OCI-LY1 (cell line): ENCODE data around the gene ACBD7.

Experiments used
- H2AFZ ChIP-seq: fragments of 200-600 bp; sonication (generic), shearing (Covaris generic); 2 replicates; pipeline ENCODE4 v1.6.0; 2014; ENCODE audit warnings: antibody characterized with exemption, mild to moderate bottlenecking, low read length
- H3F3A ChIP-seq: fragments of 200-600 bp; sonication (generic), shearing (Covaris generic); 2 replicates; pipeline ENCODE4 v1.6.0; 2014; ENCODE audit warnings: mild to moderate bottlenecking, antibody characterized with exemption, low read length, moderate library complexity; ENCODE audit not compliant: insufficient read depth
- H3K27ac ChIP-seq: fragments of 200-600 bp; sonication (generic); 2 replicates; pipeline ENCODE4 v1.5.1; 2014; ENCODE audit warnings: low read length, mixed run types, mild to moderate bottlenecking, low read depth; ENCODE audit not compliant: poor library complexity, severe bottlenecking
- H3K27me3 ChIP-seq: fragments of 200-600 bp; sonication (generic); 2 replicates; pipeline ENCODE4 v1.6.0; 2014; ENCODE audit warnings: antibody characterized with exemption, mild to moderate bottlenecking, low read length, moderate library complexity; ENCODE audit not compliant: insufficient read depth
- H3K36me3 ChIP-seq: fragments of 200-600 bp; sonication (generic); 2 replicates; pipeline ENCODE4 v1.6.1; 2014; ENCODE audit warnings: mild to moderate bottlenecking, antibody characterized with exemption, low read length, moderate library complexity, mixed read lengths; ENCODE audit not compliant: insufficient read depth
- H3K4me1 ChIP-seq: fragments of 200-600 bp; sonication (generic); 2 replicates; pipeline ENCODE4 v1.5.1; 2014; ENCODE audit warnings: mild to moderate bottlenecking, low read length, moderate library complexity; ENCODE audit not compliant: insufficient read depth, severe bottlenecking
- H3K4me2 ChIP-seq: fragments of 200-600 bp; sonication (generic), shearing (Covaris generic); 2 replicates; pipeline ENCODE4 v1.6.1; 2014; ENCODE audit warnings: low read length
- H3K4me3 ChIP-seq: fragments of 200-600 bp; sonication (generic); 2 replicates; pipeline ENCODE4 v1.5.1; 2014; ENCODE audit warnings: low read length, low read depth, mild to moderate bottlenecking, mixed read lengths; ENCODE audit not compliant: poor library complexity, severe bottlenecking
- H3K79me2 ChIP-seq: fragments of 200-600 bp; shearing (Covaris generic); 2 replicates; pipeline ENCODE4 v1.6.1; 2016; ENCODE audit warnings: mixed run types, low read length, mixed read lengths; ENCODE audit not compliant: insufficient read depth
- H3K9ac ChIP-seq: fragments of 200-600 bp; sonication (generic), shearing (Covaris generic); 2 replicates; pipeline ENCODE4 v1.6.1; 2014; ENCODE audit warnings: mild to moderate bottlenecking, low read length, mixed read lengths
- H3K9me2 ChIP-seq: fragments of 200-600 bp; sonication (generic), shearing (Covaris generic); 2 replicates; pipeline ENCODE4 v1.6.1; 2014; ENCODE audit warnings: low read depth, mild to moderate bottlenecking, low read length, mixed read lengths
- H3K9me3 ChIP-seq: fragments of 200-600 bp; shearing (Covaris generic); 2 replicates; pipeline ENCODE4 v1.6.1; 2014; ENCODE audit warnings: low read length, mixed read lengths
- H4K20me1 ChIP-seq: fragments of 200-600 bp; sonication (generic), shearing (Covaris generic); 2 replicates; pipeline ENCODE4 v1.6.0; 2016; ENCODE audit warnings: mild to moderate bottlenecking, low read length; ENCODE audit not compliant: insufficient read depth
- EZH2 ChIP-seq: fragments of 200-600 bp; sonication (generic), shearing (Covaris generic); IDR thresholded peaks from 2 replicates; pipeline ENCODE4 v1.8.0; 2017; ENCODE audit warnings: borderline replicate concordance, mixed run types, mild to moderate bottlenecking, antibody characterized with exemption, low read length, moderate library complexity, mixed read lengths
- TF ChIP-seq, protein P1 (sequence below): fragments of 200-600 bp; sonication (generic), shearing (Covaris generic); IDR thresholded peaks from 2 replicates; pipeline ENCODE4 v1.5.1; 2017; ENCODE audit warnings: mild to moderate bottlenecking, antibody characterized with exemption, low read length, moderate library complexity, mixed read lengths

ACBD7 gene

DNA sequence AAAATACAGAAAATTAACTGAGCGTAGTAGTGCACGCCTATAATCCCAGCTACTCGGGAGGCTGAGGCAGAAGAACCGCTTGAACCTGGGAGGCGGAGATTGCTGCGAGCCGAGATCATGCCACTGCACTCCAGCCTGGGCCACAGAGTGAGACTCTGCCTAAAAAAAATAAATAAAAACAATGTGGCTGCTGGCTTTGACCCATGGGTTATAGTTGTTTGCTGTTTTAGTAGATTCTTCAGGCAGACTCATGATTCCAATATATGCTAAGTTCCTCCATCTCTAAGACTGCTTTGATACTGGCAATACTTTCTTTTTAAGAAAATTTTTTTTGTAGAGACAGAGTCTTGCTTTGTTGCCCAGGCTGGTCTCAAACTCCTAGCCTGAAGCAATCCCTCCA, 36.5 kb downstream of the ACBD7 start:
- Histone ChIP-seq H3K27me3 (no peaks in the 10 kb centered on the region), H2AFZ (no peak overlapping the region), H3K4me1 (no peaks in the 10 kb centered on the region), H3K9me3 (no peaks in the 10 kb centered on the region), H3K4me2 (no peak overlapping the region), H3K9me2 (no peaks in the 10 kb centered on the region), H3F3A (no peaks in the 10 kb centered on the region), H3K36me3 (no peaks in the 10 kb centered on the region), H3K4me3 (no peak overlapping the region), H3K79me2 (no peaks in the 10 kb centered on the region), H3K27ac (no peak overlapping the region), H3K9ac (no peak overlapping the region), H4K20me1 (no peaks in the 10 kb centered on the region)
- TF ChIP-seq, protein P1, sequence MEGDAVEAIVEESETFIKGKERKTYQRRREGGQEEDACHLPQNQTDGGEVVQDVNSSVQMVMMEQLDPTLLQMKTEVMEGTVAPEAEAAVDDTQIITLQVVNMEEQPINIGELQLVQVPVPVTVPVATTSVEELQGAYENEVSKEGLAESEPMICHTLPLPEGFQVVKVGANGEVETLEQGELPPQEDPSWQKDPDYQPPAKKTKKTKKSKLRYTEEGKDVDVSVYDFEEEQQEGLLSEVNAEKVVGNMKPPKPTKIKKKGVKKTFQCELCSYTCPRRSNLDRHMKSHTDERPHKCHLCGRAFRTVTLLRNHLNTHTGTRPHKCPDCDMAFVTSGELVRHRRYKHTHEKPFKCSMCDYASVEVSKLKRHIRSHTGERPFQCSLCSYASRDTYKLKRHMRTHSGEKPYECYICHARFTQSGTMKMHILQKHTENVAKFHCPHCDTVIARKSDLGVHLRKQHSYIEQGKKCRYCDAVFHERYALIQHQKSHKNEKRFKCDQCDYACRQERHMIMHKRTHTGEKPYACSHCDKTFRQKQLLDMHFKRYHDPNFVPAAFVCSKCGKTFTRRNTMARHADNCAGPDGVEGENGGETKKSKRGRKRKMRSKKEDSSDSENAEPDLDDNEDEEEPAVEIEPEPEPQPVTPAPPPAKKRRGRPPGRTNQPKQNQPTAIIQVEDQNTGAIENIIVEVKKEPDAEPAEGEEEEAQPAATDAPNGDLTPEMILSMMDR: no peak

DNA sequence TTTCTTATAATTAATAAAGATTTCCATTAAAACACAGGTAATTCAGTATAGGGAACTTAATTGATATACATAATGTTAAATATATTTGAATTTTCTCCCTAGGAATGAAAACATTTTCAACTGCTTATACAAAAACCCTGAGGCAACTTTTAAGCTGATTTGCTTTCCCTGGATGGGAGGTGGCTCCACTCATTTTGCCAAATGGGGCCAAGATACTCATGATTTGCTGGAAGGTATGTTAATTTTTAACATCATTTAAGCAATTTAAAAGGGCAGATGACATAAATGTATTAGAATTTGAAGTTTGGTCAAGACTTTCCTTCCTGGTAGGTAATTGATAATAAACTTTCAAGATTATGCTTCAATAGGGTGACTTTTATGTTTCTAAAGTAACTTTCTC, 39.0 kb downstream of the ACBD7 start:
- H3K9ac ChIP-seq: no peak overlapping the region
- no peak overlapping the region for H3K27ac ChIP-seq
- no peaks in the 10 kb centered on the region for H3K79me2 ChIP-seq
- H4K20me1 ChIP-seq: no peaks in the 10 kb centered on the region
- no peaks in the 10 kb centered on the region for H3K4me1 ChIP-seq
- H3K4me3 ChIP-seq: no peak overlapping the region
- no peaks in the 10 kb centered on the region for H3K9me3 ChIP-seq
- H3K9me2 ChIP-seq: no peaks in the 10 kb centered on the region
- no peak for TF ChIP-seq EZH2
- TF ChIP-seq, protein P1: no peak
- H3K36me3 ChIP-seq: no peaks in the 10 kb centered on the region
- H3K27me3 ChIP-seq: no peaks in the 10 kb centered on the region
- H3F3A ChIP-seq: no peaks in the 10 kb centered on the region
- H3K4me2 ChIP-seq: no peak overlapping the region
- no peak overlapping the region for H2AFZ ChIP-seq

DNA sequence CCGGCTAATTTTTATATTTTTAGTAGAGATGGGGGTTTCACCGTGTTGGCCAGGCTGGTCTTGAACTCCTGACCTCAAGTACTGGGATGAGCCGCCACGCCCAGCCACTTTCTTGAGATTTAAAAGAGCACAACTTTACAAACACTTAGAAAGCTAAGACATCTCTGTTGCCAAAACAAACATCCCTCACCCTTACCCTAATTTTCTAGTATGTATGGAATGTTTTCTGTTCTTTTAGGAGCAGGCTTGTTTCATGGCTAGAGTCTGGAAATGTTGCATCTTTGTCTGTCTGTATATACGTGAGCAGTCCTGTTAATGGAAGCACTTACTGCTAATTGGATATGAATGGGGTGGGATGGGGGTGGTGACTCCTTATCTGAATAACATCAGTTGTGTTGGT, 42.0 kb downstream of the ACBD7 start:
- Histone ChIP-seq H4K20me1 (no peaks in the 10 kb centered on the region), H3K79me2 (no peaks in the 10 kb centered on the region), H3F3A (no peaks in the 10 kb centered on the region), H3K36me3 (no peaks in the 10 kb centered on the region), H3K4me3 (no peak overlapping the region), H3K9me3 (no peaks in the 10 kb centered on the region), H3K27ac (no peak overlapping the region), H3K4me1 (no peaks in the 10 kb centered on the region), H3K27me3 (no peaks in the 10 kb centered on the region), H3K9ac (no peak overlapping the region), H3K4me2 (no peak overlapping the region), H3K9me2 (no peaks in the 10 kb centered on the region), H2AFZ (no peak overlapping the region)
- TF ChIP-seq EZH2: no peak
- TF ChIP-seq, protein P1: no peak
